A549 treated with CORT108297 at 1 μM for 4 hours (cell line): ENCODE data around the gene FCHO2. TPM values are rescaled to one million over a fixed set of nuclear protein-coding genes. Genes with fewer than 3 reads are reported as not detected.

Experiments used
- total RNA-seq: library from RNA; stranded (reverse); fragments of 200-300 nt; extraction: Qiagen RNA extraction; gene quantifications from 5 replicates; pipeline ENCODE4 v1.2.3, GENCODE V29; 2022

FCHO2 gene
- total RNA-seq = 10.8 to 16.2 TPM (median 12.8 TPM) in 5 replicates

DNA sequence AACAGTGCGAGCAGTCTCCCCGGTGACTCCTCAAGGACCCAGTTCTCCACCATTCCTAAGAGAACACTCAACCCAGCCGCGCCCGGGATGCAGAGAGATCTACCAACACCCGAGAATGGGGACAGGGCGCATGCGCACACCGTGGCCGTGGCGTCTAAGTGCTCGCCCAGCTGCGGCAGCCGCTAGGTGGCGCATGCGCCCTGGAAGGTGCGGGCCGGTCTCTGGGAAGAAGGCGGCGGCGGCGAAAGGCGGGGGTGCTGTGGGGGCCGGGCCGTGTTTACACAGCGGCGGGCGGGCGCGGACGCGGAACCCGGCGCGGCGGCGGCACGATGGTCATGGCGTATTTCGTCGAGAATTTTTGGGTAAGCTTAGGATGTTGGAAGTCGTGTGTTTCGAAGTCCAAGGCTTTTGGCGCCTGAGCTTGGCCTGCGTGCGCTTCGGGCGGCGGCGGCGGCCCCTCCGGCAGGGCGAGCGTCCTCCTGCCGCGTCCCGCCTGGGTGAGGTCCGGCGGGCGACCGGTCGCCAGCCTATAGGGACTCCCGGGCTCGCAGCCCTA is at the start of gene FCHO2:
FCHO2 (plus strand) TSS at position 274 of the 556 bp plus-strand sequence; CDS start at position 330, 56 bp downstream.

GRCh38 chr5:73120222-73121118 is 164.6 kb downstream of the FCHO2 start, which contains the start of gene TMEM171:
Gene TMEM171, plus strand, starts transcription at chr5:73120575. Its CDS starts 2,799 bp downstream, at chr5:73123374.

Other genes starting within 250 kb of the FCHO2 start
- 118 to 156 TPM (median 134 TPM) in 5 replicates for gene TNPO1, start 139.4 kb upstream of the FCHO2 start, total RNA-seq
- 4.8 to 7.5 TPM (median 6.2 TPM) in 5 replicates for gene TMEM171, start 164.5 kb downstream of the FCHO2 start, total RNA-seq
- gene TMEM174, start 217.2 kb downstream of the FCHO2 start, total RNA-seq = not detected in 5 replicates